ENCODE measurements around the gene CCNL2. TPM values are rescaled to one million over a fixed set of nuclear protein-coding genes. Genes with fewer than 3 reads are reported as not detected.

The CCNL2 gene
- total RNA-seq, 1 donor from 2014 or later, result 266 TPM

DNA sequence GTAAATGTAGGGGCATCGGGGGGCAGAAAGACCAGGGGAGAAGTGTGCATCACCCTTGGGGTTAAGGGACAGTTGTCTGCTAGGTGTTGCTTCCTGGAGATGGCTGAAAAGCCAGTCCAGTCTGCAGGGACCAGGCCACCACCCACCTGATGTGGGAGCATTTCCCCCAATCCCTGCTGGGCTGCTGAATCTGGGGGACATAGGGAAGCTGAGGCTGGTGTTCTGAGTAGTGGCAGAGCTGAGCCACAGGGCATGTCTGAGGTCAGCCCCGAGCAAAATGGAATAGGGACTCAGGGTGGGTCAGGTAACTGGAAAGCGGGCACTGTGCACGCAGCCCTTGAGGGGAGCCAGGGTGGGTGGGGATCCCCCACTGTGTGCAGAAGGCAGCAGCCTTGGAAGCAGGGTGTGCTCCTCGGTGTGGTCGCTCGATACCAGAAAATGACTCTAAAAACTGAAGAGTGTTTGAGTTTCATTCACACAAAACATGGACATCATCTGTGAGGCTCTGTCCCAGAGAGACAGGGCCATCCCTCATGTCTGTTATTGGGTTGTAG, 2.4 kb upstream of the CCNL2 start:
- Mint-ChIP-seq H3K27me3 (ENCODE audit: unreplicated experiment) (peaks cover 18% of the 10 kb centered on the region), H3K9me3 (ENCODE audit: unreplicated experiment) (no peaks in the 10 kb centered on the region), H3K36me3 (ENCODE audit: low read depth, unreplicated experiment) (peaks cover 39% of the 10 kb centered on the region), H3K4me3 (ENCODE audit: unreplicated experiment) (peak overlapping the region; percentile 84), H3K27ac (ENCODE audit: unreplicated experiment) (peak overlapping the region; percentile 74), H3K4me1 (ENCODE audit: unreplicated experiment) (peaks cover 35% of the 10 kb centered on the region)
- no peak for DNase-seq (ENCODE audit: low spot score)
- TF ChIP-seq CTCF (IDR thresholded peaks at IDR 0.05; ENCODE audit: unreplicated experiment), result no peak

- Mint-ChIP-seq H3K27ac (ENCODE audit: unreplicated experiment) (peak overlapping the region; percentile 91), H3K27me3 (ENCODE audit: unreplicated experiment) (peaks cover 13% of the 10 kb centered on the region), H3K4me1 (ENCODE audit: unreplicated experiment) (peaks cover 32% of the 10 kb centered on the region), H3K36me3 (ENCODE audit: low read depth, unreplicated experiment) (peaks cover 38% of the 10 kb centered on the region), H3K9me3 (ENCODE audit: unreplicated experiment) (no peaks in the 10 kb centered on the region), H3K4me3 (ENCODE audit: unreplicated experiment) (peak overlapping the region; percentile 95)
- DNase-seq (ENCODE audit: low spot score), result no peak
- no peak for TF ChIP-seq CTCF (IDR thresholded peaks at IDR 0.05; ENCODE audit: unreplicated experiment)
These were observed 1.7 kb upstream of the CCNL2 start for GRCh38 chr1:1400576-1401456.

- Mint-ChIP-seq H3K36me3 (ENCODE audit: low read depth, unreplicated experiment) (peaks cover 39% of the 10 kb centered on the region), H3K4me3 (ENCODE audit: unreplicated experiment) (peak overlapping the region; percentile 95)
- DNase-seq (ENCODE audit: low spot score), result peak; percentile 21
These were observed 889 bp upstream of the CCNL2 start for GRCh38 chr1:1399872-1400575.

DNA sequence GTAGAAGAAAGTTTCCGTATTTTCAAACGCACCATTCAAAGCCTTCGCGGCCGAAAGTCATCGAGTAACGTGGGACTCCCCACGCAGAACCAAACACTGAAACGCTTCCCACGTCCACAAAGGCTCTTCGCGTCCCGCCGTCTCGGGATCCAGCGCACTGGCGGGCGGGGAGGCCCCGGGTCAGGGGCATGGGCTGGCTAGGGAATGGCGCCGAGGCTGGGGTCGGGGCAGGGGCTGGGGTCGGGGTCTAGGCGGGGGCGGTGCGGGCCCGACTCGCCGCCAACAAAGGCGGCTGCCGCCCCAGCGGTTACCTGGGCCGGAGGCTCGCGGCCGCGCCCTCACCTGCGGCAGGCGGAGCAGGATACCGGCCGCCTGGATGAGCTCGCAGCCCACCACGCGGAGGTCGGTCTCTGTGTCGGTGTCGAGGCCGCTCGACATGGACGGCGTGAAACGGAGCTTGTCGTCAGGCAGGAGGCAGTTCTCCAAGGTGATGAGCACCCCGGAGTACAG, 403 bp downstream of the CCNL2 start:
- H3K27ac Mint-ChIP-seq (ENCODE audit: unreplicated experiment), result peak overlapping the region; percentile 91
- peaks cover 11% of the 10 kb centered on the region for H3K27me3 Mint-ChIP-seq (ENCODE audit: unreplicated experiment)
- H3K9me3 Mint-ChIP-seq (ENCODE audit: unreplicated experiment), result no peaks in the 10 kb centered on the region
- peaks cover 36% of the 10 kb centered on the region for H3K4me1 Mint-ChIP-seq (ENCODE audit: unreplicated experiment)
- DNase-seq (ENCODE audit: low spot score), result no peak
- no peak for TF ChIP-seq CTCF (IDR thresholded peaks at IDR 0.05; ENCODE audit: unreplicated experiment)
- H3K4me3 Mint-ChIP-seq (ENCODE audit: unreplicated experiment), result peak overlapping the region; percentile 98
- peaks cover 45% of the 10 kb centered on the region for H3K36me3 Mint-ChIP-seq (ENCODE audit: low read depth, unreplicated experiment)

More at GRCh38 chr1:1399872-1400575, 889 bp upstream of the CCNL2 start:
- peaks cover 11% of the 10 kb centered on the region for H3K27me3 Mint-ChIP-seq (ENCODE audit: unreplicated experiment)
- no peak for TF ChIP-seq CTCF (IDR thresholded peaks at IDR 0.05; ENCODE audit: unreplicated experiment)
- peak overlapping the region; percentile 91 for H3K27ac Mint-ChIP-seq (ENCODE audit: unreplicated experiment)
- no peaks in the 10 kb centered on the region for H3K9me3 Mint-ChIP-seq (ENCODE audit: unreplicated experiment)
- peaks cover 36% of the 10 kb centered on the region for H3K4me1 Mint-ChIP-seq (ENCODE audit: unreplicated experiment)
